H1 (cell line): Measurements from ENCODE around the gene RPTN. TPM values are rescaled to one million over a fixed set of nuclear protein-coding genes. Genes with fewer than 3 reads are reported as not detected.

Experiments used
- CTCF ChIA-PET: fragments of 300-600 bp; sonication (Branson Sonifier 250); formaldehyde crosslinking; loops from one replicate; lab custom pipeline; 2021; ENCODE audit not compliant: partially characterized antibody; lab: Charles Lee
- POLR2A ChIA-PET: fragments of 300-600 bp; sonication (Branson Sonifier 250); formaldehyde crosslinking; loops from one replicate; lab custom pipeline; 2021; ENCODE audit warnings: inconsistent platforms; ENCODE audit not compliant: partially characterized antibody; lab: Charles Lee
- DNase-seq, 2 experiments: peaks; one replicate each; pipeline versions ENCODE4 v3.0.0 to v3.0.0-alpha.2; 2010 to 2022; ENCODE audit warnings: low spot score in 2 of 2, low read depth in 1 of 2, mixed read lengths in 1 of 2
- FAIRE-seq: peaks from 2 replicates; lab custom pipeline; 2011; peaks lifted over from hg19 to GRCh38; lab: Jason Lieb, UNC
- H2AFZ ChIP-seq: 2 replicates; pipeline ENCODE4 v1.8.1; 2012; ENCODE audit warnings: low read length, inconsistent platforms
- H2AK5ac ChIP-seq: 2 replicates; pipeline ENCODE4 v1.6.1; 2013; ENCODE audit warnings: low read depth, low read length
- H2BK120ac ChIP-seq: replicated peaks from 2 replicates; pipeline ENCODE3; 2013; ENCODE audit warnings: low read depth, low read length, inconsistent platforms
- H2BK12ac ChIP-seq: 2 replicates; pipeline ENCODE4 v1.6.1; 2013; ENCODE audit warnings: low read depth, low read length
- H2BK15ac ChIP-seq: 2 replicates; pipeline ENCODE4 v1.6.1; 2013; ENCODE audit warnings: low read length
- H2BK20ac ChIP-seq: 2 replicates; pipeline ENCODE4 v1.6.1; 2013; ENCODE audit warnings: low read length
- H2BK5ac ChIP-seq: 2 replicates; pipeline ENCODE4 v1.6.1; 2013; ENCODE audit warnings: low read depth, low read length
- H3K14ac ChIP-seq: 2 replicates; pipeline ENCODE4 v1.6.1; 2013; ENCODE audit warnings: inconsistent platforms; ENCODE audit not compliant: insufficient read length
- H3K18ac ChIP-seq: 2 replicates; pipeline ENCODE4 v1.6.1; 2013; ENCODE audit warnings: low read length; ENCODE audit errors: extremely low read depth
- H3K23ac ChIP-seq: 2 replicates; pipeline ENCODE4 v1.6.1; 2013; ENCODE audit warnings: inconsistent platforms; ENCODE audit not compliant: insufficient read length
- H3K23me2 ChIP-seq: 2 replicates; pipeline ENCODE4 v1.6.1; 2013; ENCODE audit warnings: low read depth, low read length
- H3K27ac ChIP-seq: 2 replicates; pipeline ENCODE4 v1.6.1; 2011; ENCODE audit warnings: low read depth, low read length, inconsistent platforms
- H3K27me3 ChIP-seq, 4 experiments: replicated peaks in 1 of 4; 1 replicate in 1 of 4; 2 replicates in 3 of 4; pipeline versions ENCODE4 v1.6.1 to v1.8.1; 2011 to 2013; ENCODE audit warnings: low read length in 3 of 4, mild to moderate bottlenecking in 3 of 4, inconsistent platforms in 2 of 4, mixed read lengths in 2 of 4, moderate library complexity in 1 of 4; ENCODE audit not compliant: control insufficient read depth in 3 of 4, insufficient read depth in 3 of 4; ENCODE audit errors: extremely low read depth in 1 of 4
- H3K36me3 ChIP-seq, 4 experiments: 2 replicates each; pipeline versions ENCODE4 v1.6.1 to v1.8.1; 2011 to 2013; ENCODE audit warnings: mild to moderate bottlenecking in 4 of 4, low read length in 3 of 4, moderate library complexity in 2 of 4, control low read depth in 1 of 4, inconsistent platforms in 1 of 4; ENCODE audit not compliant: insufficient read depth in 4 of 4, control insufficient read depth in 2 of 4
- H3K4ac ChIP-seq: replicated peaks from 2 replicates; pipeline ENCODE3; 2013; ENCODE audit warnings: low read length, low read depth, mixed read lengths, inconsistent platforms; ENCODE audit not compliant: insufficient read length
- H3K4me1 ChIP-seq, 4 experiments: replicated peaks in 1 of 4; 1 replicate in 1 of 4; 2 replicates in 3 of 4; pipeline versions ENCODE4 v1.6.1 to v1.8.1; 2011 to 2013; ENCODE audit warnings: low read length in 3 of 4, inconsistent platforms in 2 of 4, mixed read lengths in 1 of 4; ENCODE audit not compliant: insufficient read depth in 4 of 4, control insufficient read depth in 3 of 4
- H3K4me2 ChIP-seq, 2 experiments: 2 replicates each; pipeline versions ENCODE4 v1.6.1 to v1.8.1; 2011 to 2013; ENCODE audit warnings: low read depth in 2 of 2, low read length in 2 of 2, control low read depth in 1 of 2, inconsistent platforms in 1 of 2, mild to moderate bottlenecking in 1 of 2; ENCODE audit not compliant: insufficient read depth in 1 of 2
- H3K4me3 ChIP-seq, 4 experiments: fragments of 200-600, 300-600 bp in 1 of 4; sonication (generic), shearing (Covaris generic), sonication (Bioruptor Twin) in 1 of 4; 2 replicates each; pipeline versions ENCODE4 v1.5.1 to v1.8.1; 2011 to 2016; ENCODE audit warnings: low read length in 4 of 4, low read depth in 3 of 4, control low read depth in 2 of 4, inconsistent platforms in 2 of 4, mild to moderate bottlenecking in 2 of 4, mixed read lengths in 1 of 4, moderate library complexity in 1 of 4; ENCODE audit not compliant: insufficient read depth in 2 of 4; ENCODE audit errors: extremely low read depth in 1 of 4
- H3K56ac ChIP-seq: replicated peaks from 2 replicates; pipeline ENCODE3; 2013; ENCODE audit warnings: low read depth, mild to moderate bottlenecking, mixed read lengths, low read length, inconsistent platforms; ENCODE audit not compliant: insufficient read length
- H3K79me1 ChIP-seq: 2 replicates; pipeline ENCODE4 v1.6.1; 2013; ENCODE audit warnings: low read depth, low read length, control low read depth
- H3K79me2 ChIP-seq, 2 experiments: 2 replicates each; pipeline versions ENCODE4 v1.6.1 to v1.8.1; 2012 to 2013; ENCODE audit warnings: low read length in 2 of 2, mild to moderate bottlenecking in 2 of 2, inconsistent platforms in 1 of 2; ENCODE audit not compliant: insufficient read depth in 2 of 2, control insufficient read depth in 1 of 2
- H3K9ac ChIP-seq, 4 experiments: replicated peaks in 1 of 4; 1 replicate in 1 of 4; 2 replicates in 3 of 4; pipeline versions ENCODE4 v1.6.1 to v1.8.1; 2011 to 2013; ENCODE audit warnings: low read depth in 3 of 4, low read length in 3 of 4, control low read depth in 2 of 4, mild to moderate bottlenecking in 2 of 4, moderate library complexity in 2 of 4, inconsistent platforms in 1 of 4; ENCODE audit errors: extremely low read depth in 1 of 4
- H3K9me3 ChIP-seq, 2 experiments: 2 replicates each; pipeline versions ENCODE4 v1.6.1 to v1.8.1; 2012 to 2013; ENCODE audit warnings: mild to moderate bottlenecking in 2 of 2, moderate library complexity in 2 of 2, control low read depth in 1 of 2, inconsistent platforms in 1 of 2, low read depth in 1 of 2, low read length in 1 of 2, mixed read lengths in 1 of 2; ENCODE audit not compliant: insufficient read depth in 2 of 2
- H4K20me1 ChIP-seq, 2 experiments: replicated peaks in 1 of 2; 2 replicates each; pipeline versions ENCODE3 to v1.8.1; 2011 to 2013; ENCODE audit warnings: inconsistent platforms in 2 of 2, low read length in 2 of 2, mild to moderate bottlenecking in 1 of 2; ENCODE audit not compliant: insufficient read depth in 2 of 2, control insufficient read depth in 1 of 2
- H4K5ac ChIP-seq: 2 replicates; pipeline ENCODE4 v1.6.1; 2013; ENCODE audit warnings: low read length, low read depth, mixed read lengths, inconsistent platforms; ENCODE audit not compliant: insufficient read length
- H4K8ac ChIP-seq: 2 replicates; pipeline ENCODE4 v1.8.0; 2013; ENCODE audit warnings: mild to moderate bottlenecking, moderate library complexity, low read length, inconsistent platforms; ENCODE audit not compliant: insufficient read depth; ENCODE audit errors: extremely low read depth
- H4K91ac ChIP-seq: replicated peaks from 2 replicates; pipeline ENCODE3; 2013; ENCODE audit warnings: low read length, mixed read lengths, inconsistent platforms; ENCODE audit not compliant: insufficient read length
- CEBPB ChIP-seq: IDR thresholded peaks from 2 replicates; pipeline ENCODE4 v1.6.1; 2012; ENCODE audit warnings: low read depth, low read length
- CHD2 ChIP-seq: IDR thresholded peaks from 2 replicates; pipeline ENCODE4 v1.6.1; 2012; ENCODE audit warnings: low read length, improper control_type of control experiment
- CTCF ChIP-seq, 3 experiments: IDR thresholded peaks; 1 replicate in 2 of 3; 2 replicates in 1 of 3; pipeline versions ENCODE4 v1.5.1 to v1.6.1; 2011; ENCODE audit warnings: low read length in 3 of 3, mild to moderate bottlenecking in 3 of 3, inconsistent platforms in 2 of 3, low read depth in 1 of 3, moderate library complexity in 1 of 3; ENCODE audit not compliant: insufficient read depth in 1 of 3; ENCODE audit errors: control extremely low read depth in 1 of 3
- EGR1 ChIP-seq: IDR thresholded peaks from 2 replicates; pipeline ENCODE4 v1.6.1; 2011; ENCODE audit warnings: low read depth, low read length, borderline replicate concordance
- GTF2F1 ChIP-seq: IDR thresholded peaks from 2 replicates; pipeline ENCODE4 v1.6.1; 2012; ENCODE audit warnings: low read depth, low read length, improper control_type of control experiment, borderline replicate concordance
- RAD21 ChIP-seq, 2 experiments: IDR thresholded peaks in 1 of 2; conservative IDR thresholded peaks in 1 of 2; 2 replicates each; pipeline ENCODE4 v1.6.1; 2011; ENCODE audit warnings: low read depth in 2 of 2, low read length in 2 of 2, improper control_type of control experiment in 1 of 2, inconsistent platforms in 1 of 2, mild to moderate bottlenecking in 1 of 2, moderate library complexity in 1 of 2
- RFX5 ChIP-seq: IDR thresholded peaks from 2 replicates; pipeline ENCODE4 v1.6.1; 2011; ENCODE audit warnings: low read depth, low read length, improper control_type of control experiment, borderline replicate concordance
- WGBS, 2 experiments: shearing (Covaris generic) in 1 of 2; methylation state at CpG; one replicate each; pipeline versions ENCODE4 v1.1.6 to v1.1.7; 2013 to 2015; ENCODE audit warnings: low lambda C conversion rate in 2 of 2, mixed read lengths in 2 of 2, inconsistent platforms in 1 of 2, low coverage in 1 of 2, missing lambda C conversion rate in 1 of 2; ENCODE audit not compliant: insufficient replicate concordance in 2 of 2, insufficient coverage in 1 of 2, insufficient read length in 1 of 2; ENCODE audit errors: extremely low coverage in 1 of 2, missing lambda C conversion rate in 1 of 2; 5-methylcytosine and 5-hydroxymethylcytosine counted together
- polyA plus RNA-seq, 7 experiments: library from polyadenylated mRNA; depleted of rRNA in 3 of 7; stranded (reverse) in 5 of 7; unstranded in 2 of 7; fragments of >200 nt in 5 of 7; fragments of 200-250 nt in 2 of 7; gene quantifications; 1 replicate in 5 of 7; 2 replicates in 1 of 7; 4 replicates in 1 of 7; pipeline versions ENCODE4 v1.2.1 to v1.2.3, GENCODE V29; 2011 to 2013; ENCODE audit warnings: missing spikeins in 2 of 7, mixed read lengths in 2 of 7
- total RNA-seq: library from RNA; stranded (reverse); fragmentation: NEBNext Ultra II Directional; extraction: Animal tissue kit (Norgen Biotek cat#: 25700); gene quantifications from 2 replicates; pipeline ENCODE4 v1.2.1, GENCODE V29; 2021

RPTN gene
- total and polyA plus RNA-seq, 2 of the 8 experiments (the other 6 are each of a cell fraction or from before 2014, with no cell fraction given) = not detected

- 81% methylated on average over 52 of the region's 62 CpGs; no CpG with 5 or more reads in 1 of the 2 experiments for WGBS, 2 experiments
These were observed 29.9 kb upstream of the RPTN start for GRCh38 chr1:152188673-152189591.

More at GRCh38 chr1:152188673-152189591, 29.9 kb upstream of the RPTN start:
- Histone ChIP-seq H2BK5ac (no peak overlapping the region), H3K4me2 (no peak overlapping the region), H2BK15ac (no peak overlapping the region), H3K4me1 (no peaks in the 10 kb centered on the region), H3K56ac (no peak overlapping the region), H2BK12ac (no peak overlapping the region), H3K4ac (no peak overlapping the region), H2AFZ (no peak overlapping the region), H3K23me2 (peaks cover 2% of the 10 kb centered on the region; the same call in 1 of the 2 replicates), H4K20me1 (no peaks in the 10 kb centered on the region), H3K9me3 (peaks cover 13 to 41% of the 10 kb centered on the region in 2 experiments), H3K27ac (no peak overlapping the region), H3K36me3 (no peaks in the 10 kb centered on the region), H3K9ac (no peak overlapping the region), H2BK20ac (no peak overlapping the region), H3K14ac (no peak overlapping the region), H3K18ac (no peak overlapping the region), H3K23ac (no peak overlapping the region), H2BK120ac (no peak overlapping the region), H4K5ac (no peak overlapping the region), H4K8ac (peak overlapping the region; percentile 36; the same call in 1 of the 2 replicates), H2AK5ac (no peak overlapping the region), H3K79me1 (no peaks in the 10 kb centered on the region), H3K4me3 (no peak overlapping the region), H3K79me2 (no peaks in the 10 kb centered on the region), H3K27me3 (peaks cover 0 to 2% (median 0%) of the 10 kb centered on the region in 4 experiments; a peak in 1 of 7 replicates), H4K91ac (no peak overlapping the region)
- CTCF ChIA-PET = interaction anchor here (0.7 to 1.1 kb wide), 5 partner anchors 9 to 270 kb away, joined by 3 to 6 read pairs (median 3); no protein-coding TSS in a partner anchor
- TF ChIP-seq CHD2 (no peak), RFX5 (no peak), RAD21 (IDR thresholded peaks at IDR 0.05 in 1 of 2, conservative IDR thresholded peaks at IDR 0.05 in 1 of 2; ENCODE audit: low read depth in 2 of 2, low read length in 2 of 2) (peak; percentile 34 to 35; a peak in 3 of 4 replicates), GTF2F1 (no peak), EGR1 (no peak), CEBPB (no peak), CTCF (IDR thresholded peaks at IDR 0.05; ENCODE audit: control extremely low read depth in 1 of 3, insufficient read depth in 1 of 3, low read depth in 1 of 3, low read length in 3 of 3) (peak; percentile 54 to 83 (median 72))
- POLR2A ChIA-PET = no interaction called here
- DNase-seq (peak in 1 of 2 experiments; percentile 78), FAIRE-seq (no peak)
